ENCODE results near the gene ST6GALNAC1.

DNA sequence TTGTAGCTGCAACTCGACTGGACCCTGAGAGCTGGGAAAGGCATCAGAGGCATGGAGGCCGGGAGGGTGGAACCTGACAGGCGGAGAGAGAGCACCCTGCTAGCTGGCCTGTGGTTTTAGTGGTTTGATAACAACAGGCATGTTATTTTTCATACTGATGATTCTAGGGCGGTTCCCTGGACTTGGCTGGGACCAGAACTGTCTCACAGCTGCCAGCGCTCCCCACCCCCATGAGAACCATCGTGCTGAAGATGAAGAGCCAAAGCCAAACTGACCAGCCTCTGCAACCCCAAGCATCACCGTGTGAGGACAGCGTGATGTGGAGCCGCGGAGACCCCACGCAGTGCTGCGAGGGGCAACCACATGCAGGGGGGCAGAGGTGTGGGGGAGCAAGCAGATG is 38.7 kb upstream of the ST6GALNAC1 start:
- TF ChIP-seq, protein P1, sequence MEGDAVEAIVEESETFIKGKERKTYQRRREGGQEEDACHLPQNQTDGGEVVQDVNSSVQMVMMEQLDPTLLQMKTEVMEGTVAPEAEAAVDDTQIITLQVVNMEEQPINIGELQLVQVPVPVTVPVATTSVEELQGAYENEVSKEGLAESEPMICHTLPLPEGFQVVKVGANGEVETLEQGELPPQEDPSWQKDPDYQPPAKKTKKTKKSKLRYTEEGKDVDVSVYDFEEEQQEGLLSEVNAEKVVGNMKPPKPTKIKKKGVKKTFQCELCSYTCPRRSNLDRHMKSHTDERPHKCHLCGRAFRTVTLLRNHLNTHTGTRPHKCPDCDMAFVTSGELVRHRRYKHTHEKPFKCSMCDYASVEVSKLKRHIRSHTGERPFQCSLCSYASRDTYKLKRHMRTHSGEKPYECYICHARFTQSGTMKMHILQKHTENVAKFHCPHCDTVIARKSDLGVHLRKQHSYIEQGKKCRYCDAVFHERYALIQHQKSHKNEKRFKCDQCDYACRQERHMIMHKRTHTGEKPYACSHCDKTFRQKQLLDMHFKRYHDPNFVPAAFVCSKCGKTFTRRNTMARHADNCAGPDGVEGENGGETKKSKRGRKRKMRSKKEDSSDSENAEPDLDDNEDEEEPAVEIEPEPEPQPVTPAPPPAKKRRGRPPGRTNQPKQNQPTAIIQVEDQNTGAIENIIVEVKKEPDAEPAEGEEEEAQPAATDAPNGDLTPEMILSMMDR (IDR thresholded peaks at IDR 0.05; ENCODE audit: insufficient read depth, low read length, poor library complexity, severe bottlenecking): no peak
- TF ChIP-seq EZH2phosphoT487 (conservative IDR thresholded peaks at IDR 0.05; ENCODE audit: low read length): no peak
